ENCODE measurements around the gene NEDD9. TPM values are rescaled to one million over a fixed set of nuclear protein-coding genes. Genes with fewer than 3 reads are reported as not detected.

Gene NEDD9
- total and polyA plus RNA-seq, 2 of the 13 experiments (the other 11 are each of a cell fraction or from before 2014, with no cell fraction given): 27.1 to 389 TPM

DNA sequence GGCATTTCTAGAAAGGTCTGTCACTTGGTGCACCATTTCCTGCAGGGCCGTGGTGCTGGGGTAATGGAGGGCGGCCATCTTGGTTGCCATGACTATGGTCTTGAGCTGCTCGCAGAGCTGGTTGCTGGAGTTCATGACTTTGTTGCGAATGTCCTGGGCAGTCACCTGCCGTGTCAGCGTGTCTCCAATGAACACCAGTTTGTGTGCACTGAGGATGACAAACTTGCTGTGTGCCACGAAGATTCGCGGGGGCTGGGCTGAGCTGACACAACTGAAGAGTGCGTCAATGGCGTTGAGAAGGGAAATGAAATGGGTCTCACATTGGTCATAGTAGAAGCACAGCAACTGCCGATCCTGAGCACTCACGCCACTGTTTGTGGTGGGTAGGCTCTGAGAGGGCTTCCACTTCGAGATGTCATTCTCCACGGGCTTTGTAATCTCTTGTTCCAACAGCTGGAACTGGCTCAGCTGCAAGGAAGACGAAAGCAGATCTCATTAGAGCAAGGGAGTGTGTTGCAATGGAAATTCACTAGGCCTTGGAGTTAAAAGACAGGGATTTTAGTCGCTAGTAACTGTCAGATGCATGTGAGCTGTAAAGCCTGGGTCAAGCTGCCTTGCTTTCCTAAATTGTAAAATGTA, 47.1 kb downstream of the NEDD9 start (continued):
- TF ChIP-seq, protein P1, sequence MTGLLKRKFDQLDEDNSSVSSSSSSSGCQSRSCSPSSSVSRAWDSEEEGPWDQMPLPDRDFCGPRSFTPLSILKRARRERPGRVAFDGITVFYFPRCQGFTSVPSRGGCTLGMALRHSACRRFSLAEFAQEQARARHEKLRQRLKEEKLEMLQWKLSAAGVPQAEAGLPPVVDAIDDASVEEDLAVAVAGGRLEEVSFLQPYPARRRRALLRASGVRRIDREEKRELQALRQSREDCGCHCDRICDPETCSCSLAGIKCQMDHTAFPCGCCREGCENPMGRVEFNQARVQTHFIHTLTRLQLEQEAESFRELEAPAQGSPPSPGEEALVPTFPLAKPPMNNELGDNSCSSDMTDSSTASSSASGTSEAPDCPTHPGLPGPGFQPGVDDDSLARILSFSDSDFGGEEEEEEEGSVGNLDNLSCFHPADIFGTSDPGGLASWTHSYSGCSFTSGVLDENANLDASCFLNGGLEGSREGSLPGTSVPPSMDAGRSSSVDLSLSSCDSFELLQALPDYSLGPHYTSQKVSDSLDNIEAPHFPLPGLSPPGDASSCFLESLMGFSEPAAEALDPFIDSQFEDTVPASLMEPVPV (CRISPR knock-in tag; IDR thresholded peaks at IDR 0.05): no peak
- TF ChIP-seq TAF1 (CRISPR knock-in tag; IDR thresholded peaks at IDR 0.05): no peak
- TF ChIP-seq POLR2A (IDR thresholded peaks at IDR 0.05; ENCODE audit: insufficient read depth in 1 of 2, low read depth in 2 of 2, low read length in 2 of 2): peak in 1 of 2 experiments; percentile 58; a peak in 1 of 4 replicates
- 0 out of 2 replicates have a peak, but pooled peaks have one; percentile 25 for TF ChIP-seq ZNF430 (CRISPR knock-in tag; IDR thresholded peaks at IDR 0.05)

DNA sequence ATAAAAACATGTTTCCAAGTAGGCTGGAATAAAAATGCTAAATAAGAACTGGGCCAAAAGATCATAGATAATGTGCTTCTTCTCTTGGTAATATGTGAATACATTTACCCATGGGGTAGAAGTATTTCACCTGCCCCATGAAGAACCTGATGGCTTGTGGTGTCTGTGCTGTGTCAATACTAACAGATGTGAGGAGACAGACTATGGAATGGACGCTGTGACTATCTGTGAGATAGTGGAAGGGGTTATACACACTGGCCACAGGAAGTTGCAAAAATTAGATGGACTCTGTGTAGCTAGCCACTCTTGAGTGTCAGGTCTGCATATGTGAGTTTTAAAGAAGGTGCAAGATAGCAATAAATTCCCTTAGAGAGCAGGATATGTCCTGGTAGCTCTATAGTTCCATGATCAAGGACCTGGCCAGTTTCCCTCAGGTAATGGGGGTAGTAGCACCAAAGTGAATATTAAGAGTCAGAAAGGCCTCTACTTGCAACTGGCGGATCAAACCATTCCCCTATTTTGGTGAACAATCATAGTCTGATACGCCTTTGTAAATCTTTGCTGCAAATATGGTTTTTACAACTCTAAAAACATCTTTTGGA, 48.6 kb downstream of the NEDD9 start:
- no peak for DNase-seq (ENCODE audit: low spot score)
- peaks cover 50% of the 10 kb centered on the region for H4K20me1 ChIP-seq (ENCODE audit: insufficient read depth, low read length)
- H2AFZ ChIP-seq (ENCODE audit: low read length): no peak overlapping the region
- peak; percentile 22; the same call in 2 of the 3 replicates for ATAC-seq
- ChIA-PET POLR2A (interaction anchor here (5.3 kb wide), 1 partner anchor 18 kb away, joined by 41 read pairs; no protein-coding TSS in a partner anchor), CTCF (ENCODE audit: low intra/inter-chr PET ratio, low total read pairs) (no interaction called here)
- WGBS (ENCODE audit: low lambda C conversion rate): 90% methylated on average over 3 of the region's 3 CpGs
- in situ Hi-C loops (cut with HindIII; ENCODE audit: extremely low pct_ligation_motif_present, low pct_unique_long_range_greater_than_20kb) (no loop called here), intact Hi-C loops (cut with micrococcal nuclease; ENCODE audit: unreplicated experiment) (no loop called here)
- H3K36me3 ChIP-seq (replicated peaks in 1 of 2; ENCODE audit: control insufficient read depth in 1 of 2, insufficient read depth in 2 of 2, low read length in 2 of 2): peaks cover 28 to 48% of the 10 kb centered on the region in 2 experiments
- H3K9ac ChIP-seq (ENCODE audit: insufficient read depth, low read depth, low read length): no peak overlapping the region
- H3K79me2 ChIP-seq (ENCODE audit: insufficient read depth, low read length): peaks cover 1% of the 10 kb centered on the region
- H3K9me3 ChIP-seq (ENCODE audit: low read length): no peaks in the 10 kb centered on the region
- no peaks in the 10 kb centered on the region for H3K27me3 ChIP-seq (ENCODE audit: control insufficient read depth in 1 of 2, insufficient read depth in 2 of 2, low read length in 2 of 2)
- no peak for FAIRE-seq
- no TSS peak for BruUV-seq (replicated peaks)
- H3K4me2 ChIP-seq (ENCODE audit: low read depth, low read length): no peak overlapping the region
- H3K4me3 ChIP-seq (replicated peaks in 1 of 3; ENCODE audit: insufficient read depth in 1 of 3, low read depth in 2 of 3, low read length in 3 of 3): no peak overlapping the region
- no peak overlapping the region for H3K27ac ChIP-seq (ENCODE audit: extremely low read length, insufficient read depth, low read length)
- peaks cover 38% of the 10 kb centered on the region for H3K4me1 ChIP-seq (ENCODE audit: insufficient read depth, low read length)
- TF ChIP-seq POLR2G (IDR thresholded peaks at IDR 0.05; ENCODE audit: low read depth, low read length) (peak; percentile 73), ZNF770 (CRISPR knock-in tag; IDR thresholded peaks at IDR 0.05) (no peak), ZNF788 (CRISPR knock-in tag; IDR thresholded peaks at IDR 0.05; ENCODE audit: borderline replicate concordance) (no peak), ZFP36L2 (CRISPR knock-in tag; IDR thresholded peaks at IDR 0.05) (no peak), SSRP1 (CRISPR knock-in tag; IDR thresholded peaks at IDR 0.05) (peak; percentile 92; the same call in 1 of the 2 replicates), RBM22 (optimal IDR thresholded peaks at IDR 0.05; ENCODE audit: low read length) (peak; percentile 99), PAF1 (CRISPR knock-in tag; IDR thresholded peaks at IDR 0.05) (peak; percentile 91), NFIC (IDR thresholded peaks at IDR 0.05; ENCODE audit: low read length) (peak; percentile 71), TAF15 (IDR thresholded peaks at IDR 0.05; ENCODE audit: low read depth, low read length, poor library complexity, severe bottlenecking) (no peak), ZFP41 (CRISPR knock-in tag; IDR thresholded peaks at IDR 0.05; ENCODE audit: borderline replicate concordance) (no peak)
- TF ChIP-seq, protein P2, sequence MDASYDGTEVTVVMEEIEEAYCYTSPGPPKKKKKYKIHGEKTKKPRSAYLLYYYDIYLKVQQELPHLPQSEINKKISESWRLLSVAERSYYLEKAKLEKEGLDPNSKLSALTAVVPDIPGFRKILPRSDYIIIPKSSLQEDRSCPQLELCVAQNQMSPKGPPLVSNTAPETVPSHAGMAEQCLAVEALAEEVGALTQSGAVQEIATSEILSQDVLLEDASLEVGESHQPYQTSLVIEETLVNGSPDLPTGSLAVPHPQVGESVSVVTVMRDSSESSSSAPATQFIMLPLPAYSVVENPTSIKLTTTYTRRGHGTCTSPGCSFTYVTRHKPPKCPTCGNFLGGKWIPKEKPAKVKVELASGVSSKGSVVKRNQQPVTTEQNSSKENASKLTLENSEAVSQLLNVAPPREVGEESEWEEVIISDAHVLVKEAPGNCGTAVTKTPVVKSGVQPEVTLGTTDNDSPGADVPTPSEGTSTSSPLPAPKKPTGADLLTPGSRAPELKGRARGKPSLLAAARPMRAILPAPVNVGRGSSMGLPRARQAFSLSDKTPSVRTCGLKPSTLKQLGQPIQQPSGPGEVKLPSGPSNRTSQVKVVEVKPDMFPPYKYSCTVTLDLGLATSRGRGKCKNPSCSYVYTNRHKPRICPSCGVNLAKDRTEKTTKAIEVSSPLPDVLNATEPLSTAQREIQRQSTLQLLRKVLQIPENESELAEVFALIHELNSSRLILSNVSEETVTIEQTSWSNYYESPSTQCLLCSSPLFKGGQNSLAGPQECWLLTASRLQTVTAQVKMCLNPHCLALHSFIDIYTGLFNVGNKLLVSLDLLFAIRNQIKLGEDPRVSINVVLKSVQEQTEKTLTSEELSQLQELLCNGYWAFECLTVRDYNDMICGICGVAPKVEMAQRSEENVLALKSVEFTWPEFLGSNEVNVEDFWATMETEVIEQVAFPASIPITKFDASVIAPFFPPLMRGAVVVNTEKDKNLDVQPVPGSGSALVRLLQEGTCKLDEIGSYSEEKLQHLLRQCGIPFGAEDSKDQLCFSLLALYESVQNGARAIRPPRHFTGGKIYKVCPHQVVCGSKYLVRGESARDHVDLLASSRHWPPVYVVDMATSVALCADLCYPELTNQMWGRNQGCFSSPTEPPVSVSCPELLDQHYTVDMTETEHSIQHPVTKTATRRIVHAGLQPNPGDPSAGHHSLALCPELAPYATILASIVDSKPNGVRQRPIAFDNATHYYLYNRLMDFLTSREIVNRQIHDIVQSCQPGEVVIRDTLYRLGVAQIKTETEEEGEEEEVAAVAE (CRISPR knock-in tag; IDR thresholded peaks at IDR 0.05; ENCODE audit: borderline replicate concordance): no peak

Measured in HepG2 (cell line).